ENCODE results near the gene ATP6V0E1.

The ATP6V0E1 gene

DNA sequence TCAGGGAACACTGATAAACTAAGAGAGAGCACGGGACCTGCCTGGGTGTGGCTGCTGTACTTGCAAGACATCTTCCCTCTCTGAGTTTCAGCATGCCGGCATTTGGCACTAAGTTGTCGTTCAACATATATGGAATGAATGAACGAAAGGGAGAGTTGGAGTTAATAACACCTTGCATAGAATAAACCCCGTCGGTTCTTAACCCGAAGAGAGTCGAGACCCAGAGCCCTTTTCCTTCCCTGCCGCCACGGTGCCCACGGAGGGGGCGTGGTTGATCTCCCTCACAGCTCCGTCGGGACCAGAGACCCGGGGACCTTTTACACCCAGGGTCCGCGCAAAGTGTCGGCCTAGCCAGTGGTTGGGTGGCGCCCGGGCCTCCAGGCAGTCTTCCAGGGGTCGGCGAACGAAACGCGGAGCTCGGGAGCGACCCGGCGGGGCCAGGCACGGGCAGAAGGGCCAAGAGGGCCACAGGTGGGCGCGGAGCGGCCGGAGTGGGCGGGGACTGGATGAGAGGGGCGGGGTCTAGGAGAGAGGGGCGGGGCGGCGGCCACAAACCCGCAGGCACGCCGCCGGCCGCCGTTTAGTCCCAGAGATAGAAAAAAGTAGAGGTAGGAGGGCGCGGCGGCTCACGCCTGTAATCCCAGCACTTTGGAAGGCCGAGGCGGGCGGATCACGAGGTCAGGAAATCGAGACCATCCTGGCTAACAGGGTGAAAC, 25.1 kb upstream of the ATP6V0E1 start:
- Histone ChIP-seq H3K4me1 (ENCODE audit: control insufficient read depth, insufficient read depth, low read length) (peaks cover 28% of the 10 kb centered on the region), H3K9ac (ENCODE audit: low read length) (peak overlapping the region; percentile 97), H3K4me3 (ENCODE audit: low read length) (peak overlapping the region; percentile 93), H3K9me3 (ENCODE audit: control insufficient read depth, low read length) (no peaks in the 10 kb centered on the region), H3K27me3 (replicated peaks; ENCODE audit: control insufficient read depth, insufficient read depth, low read length) (no peaks in the 10 kb centered on the region), H3K36me3 (ENCODE audit: control insufficient read depth, insufficient read depth, low read length, severe bottlenecking) (peaks cover 7% of the 10 kb centered on the region)
- DNase-seq (ENCODE audit: low read depth), result peak; percentile 57

DNA sequence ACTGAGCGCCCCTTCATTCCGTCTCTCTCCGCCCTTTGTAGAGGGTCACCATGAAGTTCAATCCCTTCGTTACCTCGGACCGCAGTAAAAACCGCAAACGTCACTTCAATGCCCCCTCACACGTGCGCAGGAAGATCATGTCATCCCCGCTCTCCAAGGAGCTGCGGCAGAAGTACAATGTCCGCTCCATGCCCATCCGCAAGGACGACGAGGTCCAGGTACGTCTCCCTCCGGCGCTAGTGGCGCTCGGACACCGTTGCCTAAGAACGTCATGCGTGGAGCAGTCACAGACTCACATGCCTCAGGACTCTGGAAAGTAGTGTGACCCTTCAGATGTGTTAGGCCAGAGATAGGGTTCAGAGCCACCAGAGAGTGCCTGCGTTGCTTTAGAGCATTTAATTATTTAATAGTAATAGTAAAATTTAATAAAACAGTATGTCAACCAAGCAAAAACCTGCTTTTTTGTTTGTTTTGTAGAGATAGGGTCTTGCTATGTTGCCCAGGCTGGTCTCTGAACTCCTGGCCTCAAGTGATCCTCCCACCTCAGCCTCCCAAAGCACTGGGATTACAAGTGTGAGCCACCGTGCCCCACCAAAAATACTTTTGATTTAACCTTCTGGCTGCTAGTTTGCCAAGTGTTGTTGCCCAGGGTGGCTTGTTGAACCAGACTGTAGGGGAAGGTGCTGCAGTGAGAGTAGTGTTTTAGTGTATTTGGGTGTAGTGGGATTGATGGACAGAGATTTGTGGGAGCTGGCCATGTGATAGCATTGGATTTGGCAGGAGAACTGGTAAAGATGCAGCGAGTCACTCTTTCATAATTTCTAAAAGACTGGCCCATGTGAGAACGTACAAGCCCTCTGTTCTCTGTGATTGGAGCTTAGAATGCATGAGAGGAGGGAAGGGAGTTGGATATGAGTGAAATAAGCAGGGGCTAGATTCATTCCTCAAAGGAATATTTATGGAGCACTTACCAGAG, 23.5 kb upstream of the ATP6V0E1 start:
- peak overlapping the region; percentile 97 for H3K9ac ChIP-seq (ENCODE audit: low read length)
- DNase-seq (ENCODE audit: low read depth), result no peak
- H3K4me3 ChIP-seq (ENCODE audit: low read length), result peak overlapping the region; percentile 93

DNA sequence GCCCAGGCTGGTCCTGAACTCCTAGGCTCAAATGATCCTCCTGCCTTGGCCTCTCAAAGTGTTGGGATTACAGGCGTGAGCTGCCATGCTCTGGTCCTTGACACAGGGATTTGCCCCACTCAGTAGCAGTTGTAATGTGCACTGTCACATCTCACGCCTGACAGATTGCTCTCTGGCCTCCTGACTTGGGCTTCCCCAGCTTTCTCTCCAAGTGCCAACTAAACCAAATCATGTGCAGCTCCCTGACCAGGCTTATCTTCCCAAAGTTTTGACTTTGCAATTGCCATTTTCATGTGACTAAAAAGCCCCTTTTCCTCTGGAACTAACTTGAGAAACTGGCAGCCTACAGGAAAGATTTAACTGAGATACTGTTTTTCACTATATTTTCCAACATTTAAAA, 13.7 kb upstream of the ATP6V0E1 start:
- no peak overlapping the region for H3K9ac ChIP-seq (ENCODE audit: low read length)
- H3K9me3 ChIP-seq (ENCODE audit: control insufficient read depth, low read length), result no peaks in the 10 kb centered on the region
- peaks cover 41% of the 10 kb centered on the region for H3K36me3 ChIP-seq (ENCODE audit: control insufficient read depth, insufficient read depth, low read length, severe bottlenecking)
- no peaks in the 10 kb centered on the region for H3K27me3 ChIP-seq (replicated peaks; ENCODE audit: control insufficient read depth, insufficient read depth, low read length)
- no peak for DNase-seq (ENCODE audit: low read depth)
- no peak overlapping the region for H3K4me3 ChIP-seq (ENCODE audit: low read length)
- peaks cover 16% of the 10 kb centered on the region for H3K4me1 ChIP-seq (ENCODE audit: control insufficient read depth, insufficient read depth, low read length)

More for the DNA sequence above, 23.5 kb upstream of the ATP6V0E1 start:
- H3K9me3 ChIP-seq (ENCODE audit: control insufficient read depth, low read length), result no peaks in the 10 kb centered on the region
- peaks cover 22% of the 10 kb centered on the region for H3K4me1 ChIP-seq (ENCODE audit: control insufficient read depth, insufficient read depth, low read length)
- peaks cover 14% of the 10 kb centered on the region for H3K36me3 ChIP-seq (ENCODE audit: control insufficient read depth, insufficient read depth, low read length, severe bottlenecking)
- H3K27me3 ChIP-seq (replicated peaks; ENCODE audit: control insufficient read depth, insufficient read depth, low read length), result no peaks in the 10 kb centered on the region

DNA sequence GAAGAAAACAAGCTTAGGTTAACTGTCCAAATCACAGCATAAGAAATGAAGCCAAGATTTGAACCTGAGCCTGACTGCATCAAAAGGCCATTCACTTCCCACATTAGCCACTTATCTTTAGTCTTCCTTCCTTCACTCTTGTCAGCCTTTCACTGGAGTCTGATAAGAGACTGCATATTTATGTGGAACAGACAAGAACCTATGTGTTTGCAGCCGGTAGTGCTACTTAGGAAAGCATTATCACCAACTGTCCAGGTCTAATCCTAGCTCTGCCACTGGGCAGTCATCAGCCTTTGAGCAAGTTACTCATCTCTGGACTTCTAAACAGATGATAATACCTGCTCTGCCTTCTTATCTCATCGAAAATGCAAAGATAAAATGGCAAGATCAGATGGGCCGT, 12.1 kb upstream of the ATP6V0E1 start:
- H3K4me3 ChIP-seq (ENCODE audit: low read length), result no peak overlapping the region
- no peaks in the 10 kb centered on the region for H3K27me3 ChIP-seq (replicated peaks; ENCODE audit: control insufficient read depth, insufficient read depth, low read length)
- peaks cover 29% of the 10 kb centered on the region for H3K36me3 ChIP-seq (ENCODE audit: control insufficient read depth, insufficient read depth, low read length, severe bottlenecking)
- H3K4me1 ChIP-seq (ENCODE audit: control insufficient read depth, insufficient read depth, low read length), result peaks cover 16% of the 10 kb centered on the region
- no peak for DNase-seq (ENCODE audit: low read depth)
- no peaks in the 10 kb centered on the region for H3K9me3 ChIP-seq (ENCODE audit: control insufficient read depth, low read length)
- no peak overlapping the region for H3K9ac ChIP-seq (ENCODE audit: low read length)

DNA sequence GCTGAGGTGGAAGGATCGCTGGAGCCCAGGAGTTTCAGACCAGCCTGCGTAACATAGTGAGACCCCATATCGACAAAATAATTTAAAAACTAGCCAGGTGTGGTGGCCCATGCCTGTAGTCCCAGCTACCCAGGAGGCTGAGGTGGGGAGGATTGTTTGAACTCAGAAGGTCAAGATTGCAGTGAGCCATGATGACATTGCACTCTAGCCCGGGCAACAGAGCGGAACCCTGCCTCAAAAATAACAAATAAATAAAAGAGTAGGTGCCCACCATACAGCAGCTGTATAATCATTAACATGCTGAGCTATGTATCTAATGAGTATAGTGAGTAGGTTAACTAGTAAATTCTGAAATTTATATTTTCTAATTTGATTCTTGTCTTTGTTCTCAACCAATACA, 11.0 kb upstream of the ATP6V0E1 start:
- Histone ChIP-seq H3K9me3 (ENCODE audit: control insufficient read depth, low read length) (no peaks in the 10 kb centered on the region), H3K36me3 (ENCODE audit: control insufficient read depth, insufficient read depth, low read length, severe bottlenecking) (peaks cover 25% of the 10 kb centered on the region), H3K4me3 (ENCODE audit: low read length) (no peak overlapping the region), H3K4me1 (ENCODE audit: control insufficient read depth, insufficient read depth, low read length) (peaks cover 16% of the 10 kb centered on the region), H3K9ac (ENCODE audit: low read length) (peak overlapping the region; percentile 30), H3K27me3 (replicated peaks; ENCODE audit: control insufficient read depth, insufficient read depth, low read length) (no peaks in the 10 kb centered on the region)
- DNase-seq (ENCODE audit: low read depth), result no peak

DNA sequence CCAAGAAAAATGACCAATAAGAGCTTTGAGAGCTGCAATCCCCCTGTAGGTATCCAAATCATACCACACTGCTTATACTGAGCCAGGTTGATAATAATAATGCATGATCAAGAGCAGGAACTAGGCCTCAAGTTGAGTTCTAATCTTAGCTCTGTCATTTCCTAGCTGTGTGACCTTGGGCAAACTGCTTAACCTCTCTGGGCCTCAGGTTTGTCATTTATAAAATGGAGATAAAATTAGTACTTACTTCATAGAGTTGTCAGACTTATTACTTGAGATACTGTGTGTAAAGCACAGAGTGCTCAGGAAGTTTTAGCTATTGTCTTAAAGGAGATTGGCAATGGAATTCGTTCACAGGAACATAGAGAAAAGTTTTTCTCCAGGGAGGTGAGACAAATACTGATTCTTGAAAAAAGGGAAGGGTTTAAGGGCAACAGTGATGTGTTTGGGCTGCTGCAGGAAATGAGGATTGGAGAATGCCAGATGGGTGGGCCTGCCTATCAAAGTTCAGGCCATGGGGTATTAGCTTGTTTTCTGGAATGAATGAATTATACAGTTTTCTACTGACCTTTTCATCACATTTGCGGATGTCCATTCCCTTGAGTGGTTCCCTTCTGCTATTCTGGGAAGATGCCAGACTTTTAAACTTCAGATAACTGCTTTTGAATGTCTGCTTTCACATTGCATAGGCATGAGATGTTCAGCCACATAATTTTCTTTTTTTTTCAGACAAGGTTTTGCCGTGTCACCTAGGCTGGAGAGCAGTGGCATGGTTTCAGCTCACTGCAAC, 10.2 kb upstream of the ATP6V0E1 start:
- no peaks in the 10 kb centered on the region for H3K9me3 ChIP-seq (ENCODE audit: control insufficient read depth, low read length)
- no peak overlapping the region for H3K4me3 ChIP-seq (ENCODE audit: low read length)
- peaks cover 16% of the 10 kb centered on the region for H3K4me1 ChIP-seq (ENCODE audit: control insufficient read depth, insufficient read depth, low read length)
- H3K9ac ChIP-seq (ENCODE audit: low read length), result peak overlapping the region; percentile 38
- H3K36me3 ChIP-seq (ENCODE audit: control insufficient read depth, insufficient read depth, low read length, severe bottlenecking), result peaks cover 18% of the 10 kb centered on the region
- no peaks in the 10 kb centered on the region for H3K27me3 ChIP-seq (replicated peaks; ENCODE audit: control insufficient read depth, insufficient read depth, low read length)
- DNase-seq (ENCODE audit: low read depth), result peak; percentile 44

DNA sequence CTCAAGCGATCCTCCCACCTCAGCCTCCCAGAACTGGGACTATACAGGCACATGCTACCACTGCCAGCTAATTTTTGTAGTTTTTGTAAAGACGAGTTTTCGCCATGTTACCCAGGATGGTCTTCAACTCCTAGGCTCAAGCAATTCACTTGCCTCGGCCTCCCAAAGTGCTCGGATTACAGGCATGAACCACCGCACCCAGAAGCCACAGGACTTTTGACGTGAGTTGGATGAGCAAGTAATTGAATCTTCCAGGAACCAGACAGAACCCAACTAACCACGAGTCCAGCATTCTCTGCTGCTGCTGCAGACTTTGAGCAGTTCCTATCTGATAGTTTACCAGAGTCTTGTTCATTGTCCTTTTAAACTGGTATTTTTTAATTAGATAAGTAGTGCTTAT, 9.6 kb upstream of the ATP6V0E1 start:
- H3K9me3 ChIP-seq (ENCODE audit: control insufficient read depth, low read length), result no peaks in the 10 kb centered on the region
- H3K4me1 ChIP-seq (ENCODE audit: control insufficient read depth, insufficient read depth, low read length), result peaks cover 16% of the 10 kb centered on the region
- peak overlapping the region; percentile 38 for H3K9ac ChIP-seq (ENCODE audit: low read length)
- no peak overlapping the region for H3K4me3 ChIP-seq (ENCODE audit: low read length)
- peaks cover 13% of the 10 kb centered on the region for H3K36me3 ChIP-seq (ENCODE audit: control insufficient read depth, insufficient read depth, low read length, severe bottlenecking)
- DNase-seq (ENCODE audit: low read depth), result no peak
- no peaks in the 10 kb centered on the region for H3K27me3 ChIP-seq (replicated peaks; ENCODE audit: control insufficient read depth, insufficient read depth, low read length)

DNA sequence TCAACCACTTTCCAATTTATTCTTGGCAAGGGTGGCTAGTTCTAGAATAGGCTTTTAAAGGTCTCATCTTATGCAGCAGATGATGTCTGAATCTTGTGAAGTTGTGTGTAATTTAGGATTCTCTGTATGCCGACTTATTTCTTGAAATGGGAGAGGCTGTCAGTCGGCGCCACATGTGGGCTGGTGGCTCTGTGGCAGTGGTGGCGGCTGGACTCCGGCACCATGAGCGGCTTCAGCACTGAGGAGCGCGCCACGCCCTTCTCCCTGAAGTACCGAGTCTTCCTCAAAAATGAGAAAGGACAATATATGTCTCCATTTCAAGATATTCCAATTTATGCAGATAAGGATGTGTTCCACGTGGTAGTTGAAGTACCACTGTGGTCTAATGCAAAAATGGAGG, 8.3 kb upstream of the ATP6V0E1 start:
- Histone ChIP-seq H3K9ac (ENCODE audit: low read length) (no peak overlapping the region), H3K4me1 (ENCODE audit: control insufficient read depth, insufficient read depth, low read length) (peaks cover 16% of the 10 kb centered on the region), H3K36me3 (ENCODE audit: control insufficient read depth, insufficient read depth, low read length, severe bottlenecking) (peaks cover under 1% of the 10 kb centered on the region), H3K4me3 (ENCODE audit: low read length) (no peak overlapping the region), H3K27me3 (replicated peaks; ENCODE audit: control insufficient read depth, insufficient read depth, low read length) (no peaks in the 10 kb centered on the region), H3K9me3 (ENCODE audit: control insufficient read depth, low read length) (no peaks in the 10 kb centered on the region)
- DNase-seq (ENCODE audit: low read depth), result no peak

DNA sequence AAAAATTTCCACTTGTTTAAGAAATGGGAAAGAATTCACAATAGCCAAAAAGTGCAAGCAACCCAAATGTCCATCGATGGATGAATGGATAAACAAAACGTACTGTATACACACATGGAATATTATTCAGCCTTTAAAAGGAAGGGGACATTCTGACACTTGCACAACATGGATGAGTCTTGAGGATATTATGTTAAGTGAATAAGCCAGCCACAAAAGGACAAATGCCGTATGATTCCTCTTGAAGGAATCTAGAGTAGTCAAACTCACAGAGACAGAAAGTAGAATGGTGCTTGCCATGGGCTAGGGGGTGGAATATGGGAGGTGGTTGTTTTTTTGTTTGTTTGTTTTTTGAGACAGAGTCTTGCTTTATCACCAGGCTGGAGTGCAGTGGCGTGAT, 3.8 kb upstream of the ATP6V0E1 start:
- no peak for DNase-seq (ENCODE audit: low read depth)
- no peak overlapping the region for H3K4me3 ChIP-seq (ENCODE audit: low read length)
- H3K27me3 ChIP-seq (replicated peaks; ENCODE audit: control insufficient read depth, insufficient read depth, low read length), result no peaks in the 10 kb centered on the region
- H3K9me3 ChIP-seq (ENCODE audit: control insufficient read depth, low read length), result no peaks in the 10 kb centered on the region
- no peaks in the 10 kb centered on the region for H3K36me3 ChIP-seq (ENCODE audit: control insufficient read depth, insufficient read depth, low read length, severe bottlenecking)
- no peak overlapping the region for H3K9ac ChIP-seq (ENCODE audit: low read length)
- no peaks in the 10 kb centered on the region for H3K4me1 ChIP-seq (ENCODE audit: control insufficient read depth, insufficient read depth, low read length)

DNA sequence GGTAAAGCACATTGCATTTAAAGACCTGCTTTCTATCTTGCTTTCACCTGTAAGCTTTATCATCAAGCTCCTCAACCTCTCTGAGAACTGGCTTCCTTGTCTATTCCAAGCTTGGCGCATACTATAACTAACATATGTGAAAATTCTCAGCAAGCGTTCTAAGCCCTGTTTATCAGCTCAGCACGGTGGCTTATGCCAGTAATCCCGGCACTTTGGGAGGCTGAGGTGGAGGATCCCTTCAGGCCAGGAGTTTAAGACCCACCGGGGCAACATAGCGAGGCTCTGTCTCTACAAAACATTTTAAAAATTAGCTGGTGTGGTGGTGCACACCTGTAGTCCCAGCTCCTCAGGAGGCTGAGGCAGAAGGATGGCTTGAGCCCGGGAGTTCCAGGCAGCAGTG, 1.6 kb upstream of the ATP6V0E1 start:
- no peak overlapping the region for H3K9ac ChIP-seq (ENCODE audit: low read length)
- no peak overlapping the region for H3K4me3 ChIP-seq (ENCODE audit: low read length)
- DNase-seq (ENCODE audit: low read depth), result no peak
- H3K36me3 ChIP-seq (ENCODE audit: control insufficient read depth, insufficient read depth, low read length, severe bottlenecking), result no peaks in the 10 kb centered on the region
- peaks cover 15% of the 10 kb centered on the region for H3K4me1 ChIP-seq (ENCODE audit: control insufficient read depth, insufficient read depth, low read length)
- H3K27me3 ChIP-seq (replicated peaks; ENCODE audit: control insufficient read depth, insufficient read depth, low read length), result no peaks in the 10 kb centered on the region
- H3K9me3 ChIP-seq (ENCODE audit: control insufficient read depth, low read length), result no peaks in the 10 kb centered on the region

All from adipocyte (in vitro differentiated cells).